OCI-LY1 (cell line): ENCODE results near the gene SLC35F3.

ENCODE experiments used
- H2AFZ ChIP-seq: fragments of 200-600 bp; sonication (generic), shearing (Covaris generic); 2 replicates; pipeline ENCODE4 v1.6.0; 2014; ENCODE audit warnings: antibody characterized with exemption, mild to moderate bottlenecking, low read length
- H3F3A ChIP-seq: fragments of 200-600 bp; sonication (generic), shearing (Covaris generic); 2 replicates; pipeline ENCODE4 v1.6.0; 2014; ENCODE audit warnings: mild to moderate bottlenecking, antibody characterized with exemption, low read length, moderate library complexity; ENCODE audit not compliant: insufficient read depth
- H3K27ac ChIP-seq: fragments of 200-600 bp; sonication (generic); 2 replicates; pipeline ENCODE4 v1.5.1; 2014; ENCODE audit warnings: low read length, mixed run types, mild to moderate bottlenecking, low read depth; ENCODE audit not compliant: poor library complexity, severe bottlenecking
- H3K27me3 ChIP-seq: fragments of 200-600 bp; sonication (generic); 2 replicates; pipeline ENCODE4 v1.6.0; 2014; ENCODE audit warnings: antibody characterized with exemption, mild to moderate bottlenecking, low read length, moderate library complexity; ENCODE audit not compliant: insufficient read depth
- H3K36me3 ChIP-seq: fragments of 200-600 bp; sonication (generic); 2 replicates; pipeline ENCODE4 v1.6.1; 2014; ENCODE audit warnings: mild to moderate bottlenecking, antibody characterized with exemption, low read length, moderate library complexity, mixed read lengths; ENCODE audit not compliant: insufficient read depth
- H3K4me1 ChIP-seq: fragments of 200-600 bp; sonication (generic); 2 replicates; pipeline ENCODE4 v1.5.1; 2014; ENCODE audit warnings: mild to moderate bottlenecking, low read length, moderate library complexity; ENCODE audit not compliant: insufficient read depth, severe bottlenecking
- H3K4me2 ChIP-seq: fragments of 200-600 bp; sonication (generic), shearing (Covaris generic); 2 replicates; pipeline ENCODE4 v1.6.1; 2014; ENCODE audit warnings: low read length
- H3K4me3 ChIP-seq: fragments of 200-600 bp; sonication (generic); 2 replicates; pipeline ENCODE4 v1.5.1; 2014; ENCODE audit warnings: low read length, low read depth, mild to moderate bottlenecking, mixed read lengths; ENCODE audit not compliant: poor library complexity, severe bottlenecking
- H3K79me2 ChIP-seq: fragments of 200-600 bp; shearing (Covaris generic); 2 replicates; pipeline ENCODE4 v1.6.1; 2016; ENCODE audit warnings: mixed run types, low read length, mixed read lengths; ENCODE audit not compliant: insufficient read depth
- H3K9ac ChIP-seq: fragments of 200-600 bp; sonication (generic), shearing (Covaris generic); 2 replicates; pipeline ENCODE4 v1.6.1; 2014; ENCODE audit warnings: mild to moderate bottlenecking, low read length, mixed read lengths
- H3K9me2 ChIP-seq: fragments of 200-600 bp; sonication (generic), shearing (Covaris generic); 2 replicates; pipeline ENCODE4 v1.6.1; 2014; ENCODE audit warnings: low read depth, mild to moderate bottlenecking, low read length, mixed read lengths
- H3K9me3 ChIP-seq: fragments of 200-600 bp; shearing (Covaris generic); 2 replicates; pipeline ENCODE4 v1.6.1; 2014; ENCODE audit warnings: low read length, mixed read lengths
- H4K20me1 ChIP-seq: fragments of 200-600 bp; sonication (generic), shearing (Covaris generic); 2 replicates; pipeline ENCODE4 v1.6.0; 2016; ENCODE audit warnings: mild to moderate bottlenecking, low read length; ENCODE audit not compliant: insufficient read depth
- EZH2 ChIP-seq: fragments of 200-600 bp; sonication (generic), shearing (Covaris generic); IDR thresholded peaks from 2 replicates; pipeline ENCODE4 v1.8.0; 2017; ENCODE audit warnings: borderline replicate concordance, mixed run types, mild to moderate bottlenecking, antibody characterized with exemption, low read length, moderate library complexity, mixed read lengths
- TF ChIP-seq, protein P1 (sequence below): fragments of 200-600 bp; sonication (generic), shearing (Covaris generic); IDR thresholded peaks from 2 replicates; pipeline ENCODE4 v1.5.1; 2017; ENCODE audit warnings: mild to moderate bottlenecking, antibody characterized with exemption, low read length, moderate library complexity, mixed read lengths

The SLC35F3 gene

GRCh38 chr1:234136073-234136472 lies 231.6 kb downstream of the SLC35F3 start:
- Histone ChIP-seq H4K20me1 (no peaks in the 10 kb centered on the region), H3K9me3 (no peaks in the 10 kb centered on the region), H3K4me3 (no peak overlapping the region), H3K4me1 (no peaks in the 10 kb centered on the region), H3K4me2 (no peak overlapping the region), H3K9me2 (no peaks in the 10 kb centered on the region), H3K79me2 (no peaks in the 10 kb centered on the region), H2AFZ (no peak overlapping the region), H3K9ac (no peak overlapping the region), H3K27ac (no peak overlapping the region), H3F3A (no peaks in the 10 kb centered on the region), H3K36me3 (no peaks in the 10 kb centered on the region), H3K27me3 (no peaks in the 10 kb centered on the region)
- no peak for TF ChIP-seq EZH2
- TF ChIP-seq, protein P1, sequence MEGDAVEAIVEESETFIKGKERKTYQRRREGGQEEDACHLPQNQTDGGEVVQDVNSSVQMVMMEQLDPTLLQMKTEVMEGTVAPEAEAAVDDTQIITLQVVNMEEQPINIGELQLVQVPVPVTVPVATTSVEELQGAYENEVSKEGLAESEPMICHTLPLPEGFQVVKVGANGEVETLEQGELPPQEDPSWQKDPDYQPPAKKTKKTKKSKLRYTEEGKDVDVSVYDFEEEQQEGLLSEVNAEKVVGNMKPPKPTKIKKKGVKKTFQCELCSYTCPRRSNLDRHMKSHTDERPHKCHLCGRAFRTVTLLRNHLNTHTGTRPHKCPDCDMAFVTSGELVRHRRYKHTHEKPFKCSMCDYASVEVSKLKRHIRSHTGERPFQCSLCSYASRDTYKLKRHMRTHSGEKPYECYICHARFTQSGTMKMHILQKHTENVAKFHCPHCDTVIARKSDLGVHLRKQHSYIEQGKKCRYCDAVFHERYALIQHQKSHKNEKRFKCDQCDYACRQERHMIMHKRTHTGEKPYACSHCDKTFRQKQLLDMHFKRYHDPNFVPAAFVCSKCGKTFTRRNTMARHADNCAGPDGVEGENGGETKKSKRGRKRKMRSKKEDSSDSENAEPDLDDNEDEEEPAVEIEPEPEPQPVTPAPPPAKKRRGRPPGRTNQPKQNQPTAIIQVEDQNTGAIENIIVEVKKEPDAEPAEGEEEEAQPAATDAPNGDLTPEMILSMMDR, result no peak

DNA sequence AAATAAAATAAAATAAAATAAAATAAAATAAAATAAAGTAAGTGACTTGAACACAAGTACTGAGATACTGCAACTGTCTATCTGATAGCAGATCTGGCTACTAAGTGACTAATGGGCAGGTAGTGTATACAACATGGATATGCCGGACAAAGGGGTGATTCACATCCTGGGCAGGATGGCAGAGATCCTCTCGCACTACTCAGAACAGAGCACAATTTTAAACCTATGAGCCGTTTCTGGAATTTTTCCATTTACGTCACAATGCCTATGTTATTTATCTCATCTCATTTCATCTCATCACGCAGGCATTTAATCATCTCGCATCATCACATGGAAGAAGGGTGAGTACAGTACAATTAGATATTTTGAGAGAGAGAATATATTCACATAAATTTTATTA lies 235.5 kb downstream of the SLC35F3 start:
- no peaks in the 10 kb centered on the region for H3K36me3 ChIP-seq
- no peak overlapping the region for H3K27ac ChIP-seq
- no peaks in the 10 kb centered on the region for H3K9me2 ChIP-seq
- no peaks in the 10 kb centered on the region for H3K4me1 ChIP-seq
- no peak overlapping the region for H3K9ac ChIP-seq
- H3K27me3 ChIP-seq, result 0 out of 2 replicates have a peak, but pooled peaks cover 6% of the 10 kb centered on the region
- H4K20me1 ChIP-seq, result no peaks in the 10 kb centered on the region
- TF ChIP-seq, protein P1, result no peak
- no peak for TF ChIP-seq EZH2
- H2AFZ ChIP-seq, result no peak overlapping the region
- H3F3A ChIP-seq, result no peaks in the 10 kb centered on the region
- H3K4me3 ChIP-seq, result no peak overlapping the region
- H3K79me2 ChIP-seq, result no peaks in the 10 kb centered on the region
- H3K4me2 ChIP-seq, result no peak overlapping the region
- H3K9me3 ChIP-seq, result no peaks in the 10 kb centered on the region

- H3K9ac ChIP-seq, result no peak overlapping the region
- no peaks in the 10 kb centered on the region for H3K9me3 ChIP-seq
- H3K27me3 ChIP-seq, result 0 out of 2 replicates have a peak, but pooled peaks cover 6% of the 10 kb centered on the region
- no peaks in the 10 kb centered on the region for H3K4me1 ChIP-seq
- no peak overlapping the region for H2AFZ ChIP-seq
- H3F3A ChIP-seq, result no peaks in the 10 kb centered on the region
- no peak overlapping the region for H3K27ac ChIP-seq
- H4K20me1 ChIP-seq, result no peaks in the 10 kb centered on the region
- H3K4me2 ChIP-seq, result no peak overlapping the region
- no peak overlapping the region for H3K4me3 ChIP-seq
- TF ChIP-seq EZH2, result no peak
- TF ChIP-seq, protein P1, result no peak
- H3K9me2 ChIP-seq, result no peaks in the 10 kb centered on the region
- H3K36me3 ChIP-seq, result no peaks in the 10 kb centered on the region
- no peaks in the 10 kb centered on the region for H3K79me2 ChIP-seq
Observed at GRCh38 chr1:234140388-234140787, 235.9 kb downstream of the SLC35F3 start.
